Stimulated activated CD4-positive, alpha-beta T cell treated with anti-CD3 and anti-CD28 coated beads, Interleukin-1b, Interleukin-23, amount 100 ng/mL, for 24 hours (primary cell): ENCODE data around the gene ZBTB46.
A peak's percentile ranks its signal among the peaks of the same experiment; 100 is the strongest.
"Not testable (repeated sequence)": the region's sequence is repeated elsewhere in the genome, so short reads cannot be mapped to it uniquely, and the experiment has no call there.

Experiments used
- DNase-seq, 4 experiments: peaks; one replicate each; pipeline ENCODE4 v3.0.0-alpha.2; 2020; ENCODE audit warnings: low read depth in 4 of 4, low spot score in 1 of 4

The ZBTB46 gene

GRCh38 chr20:63789836-63790571 lies 41.1 kb downstream of the ZBTB46 start:
- DNase-seq, result no peak

DNA sequence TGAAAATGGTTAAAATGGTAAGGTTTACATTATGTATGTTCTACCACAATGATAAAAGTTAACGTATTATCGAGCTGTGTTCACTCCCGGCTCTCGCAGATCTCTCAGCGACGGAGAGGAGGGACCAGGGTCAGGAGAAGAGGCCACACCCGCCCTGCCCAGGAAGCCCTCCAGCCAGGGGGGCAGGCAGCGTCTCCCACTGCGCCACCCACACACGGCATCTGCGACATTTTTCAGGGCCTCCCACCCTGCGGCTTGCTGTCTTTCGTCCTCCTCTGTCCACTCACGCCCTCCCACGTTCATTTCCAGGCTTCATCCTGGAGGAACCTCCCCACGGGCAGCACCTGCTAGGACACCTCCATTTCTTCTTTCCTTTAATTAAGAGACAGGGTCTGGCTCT lies 43.3 kb downstream of the ZBTB46 start:
- DNase-seq, result no peak

GRCh38 chr20:63787302-63787701 lies 43.8 kb downstream of the ZBTB46 start:
- no peak for DNase-seq

DNA sequence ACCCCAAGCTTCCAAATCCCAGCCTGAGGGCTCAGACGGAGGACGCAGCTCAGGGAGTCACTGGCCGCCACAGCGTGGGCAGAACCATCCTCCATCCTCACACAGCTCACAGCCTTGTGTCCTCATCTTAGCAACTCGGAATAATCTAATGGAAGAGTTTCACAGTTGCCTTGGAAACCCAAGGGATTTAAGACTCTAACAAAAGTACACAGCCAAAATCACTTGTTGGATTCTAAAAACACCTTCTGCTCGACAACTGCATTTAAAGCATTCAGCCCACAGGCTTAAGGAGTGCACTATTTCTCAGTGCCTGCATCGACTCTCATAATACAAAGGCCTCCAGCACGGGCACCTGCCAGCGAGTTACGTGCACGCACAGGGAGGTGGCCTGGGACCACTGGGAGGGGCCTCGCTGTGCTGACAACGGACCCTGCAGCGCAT lies 45.4 kb downstream of the ZBTB46 start:
- no peak for DNase-seq

DNA sequence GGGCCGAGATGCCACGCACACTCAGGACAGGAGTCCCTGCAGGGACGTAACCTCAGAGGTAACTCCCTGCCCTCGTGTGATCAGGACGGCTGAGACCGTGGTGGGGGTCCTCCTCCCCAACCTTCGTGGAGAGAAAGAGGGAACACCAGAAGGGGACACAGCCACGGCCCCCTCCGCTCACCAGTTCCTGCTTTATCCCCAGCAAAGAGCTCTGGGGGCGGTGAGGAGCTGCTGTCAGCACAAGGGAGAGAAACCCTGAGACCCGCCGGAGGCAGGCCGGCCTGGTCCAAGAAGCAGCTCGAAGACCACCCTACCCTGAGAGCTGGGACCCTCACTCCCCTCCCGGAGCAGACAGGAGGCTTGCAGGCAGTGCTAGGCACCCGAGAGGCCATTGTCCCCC lies 47.1 kb downstream of the ZBTB46 start:
- no peak for DNase-seq

DNA sequence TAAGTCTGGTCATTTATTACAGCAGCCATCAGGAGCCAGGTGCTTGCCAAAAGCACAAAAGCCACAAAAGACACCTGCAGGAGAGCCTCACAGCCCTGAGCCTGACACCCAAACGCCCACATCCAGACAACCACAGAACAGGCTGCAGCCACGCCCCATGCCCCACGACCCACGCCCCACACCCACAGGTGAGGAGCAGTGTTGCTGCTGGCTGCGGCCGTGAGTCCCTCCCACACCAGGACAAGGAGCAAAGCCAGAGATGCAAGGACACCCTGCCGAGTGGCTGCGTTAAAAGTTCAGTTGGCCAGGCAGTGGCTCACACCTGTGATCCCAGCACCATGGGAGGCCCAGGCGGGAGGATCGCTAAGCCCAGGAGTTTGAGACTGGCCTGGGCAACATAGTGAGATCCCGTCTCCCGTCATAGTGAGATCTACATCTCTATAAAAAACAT lies 48.5 kb downstream of the ZBTB46 start:
- no peak for DNase-seq

DNA sequence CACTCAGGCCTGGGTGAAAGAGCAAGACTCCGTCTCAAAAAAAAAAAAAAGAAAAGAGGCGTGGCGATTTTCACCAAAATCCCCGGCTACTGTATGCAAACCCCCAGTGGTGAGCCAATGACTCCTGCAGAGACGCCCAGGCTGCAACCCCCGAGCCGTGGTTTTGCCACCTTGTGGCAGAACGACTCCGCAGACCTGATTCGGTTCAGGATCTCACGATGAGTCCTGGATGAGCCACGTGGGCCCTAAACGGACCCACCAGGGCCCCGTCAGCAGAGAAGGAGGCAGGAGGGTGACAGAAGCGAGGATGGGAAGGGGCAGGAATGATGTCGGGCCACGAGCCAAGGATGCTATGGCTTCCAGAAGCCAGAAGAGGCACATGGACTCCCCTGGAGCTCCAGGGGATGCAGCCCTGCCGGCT lies 49.0 kb downstream of the ZBTB46 start:
- peak in 1 of 4 experiments; percentile 14 for DNase-seq

DNA sequence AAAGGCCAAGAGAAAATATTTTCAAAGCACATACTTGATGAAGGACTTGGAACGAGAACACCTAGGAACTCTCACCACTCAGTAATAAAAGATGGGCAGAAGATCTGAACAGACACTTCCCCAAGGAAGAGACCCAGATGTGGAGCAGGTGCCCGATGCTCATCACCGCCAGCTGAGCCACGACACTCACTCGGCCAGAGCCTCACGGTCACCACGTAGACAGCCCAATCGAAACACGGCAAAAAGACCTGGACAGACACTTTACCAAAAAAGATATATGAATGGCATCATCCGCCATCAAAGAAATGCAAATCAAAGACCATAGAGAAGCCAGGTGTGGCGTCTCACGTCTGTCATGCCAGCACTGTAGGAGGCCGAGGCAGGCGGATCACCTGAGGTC lies 49.9 kb downstream of the ZBTB46 start:
- DNase-seq, result no peak

GRCh38 chr20:63778857-63779256 lies 52.2 kb downstream of the ZBTB46 start:
- DNase-seq, result no peak

DNA sequence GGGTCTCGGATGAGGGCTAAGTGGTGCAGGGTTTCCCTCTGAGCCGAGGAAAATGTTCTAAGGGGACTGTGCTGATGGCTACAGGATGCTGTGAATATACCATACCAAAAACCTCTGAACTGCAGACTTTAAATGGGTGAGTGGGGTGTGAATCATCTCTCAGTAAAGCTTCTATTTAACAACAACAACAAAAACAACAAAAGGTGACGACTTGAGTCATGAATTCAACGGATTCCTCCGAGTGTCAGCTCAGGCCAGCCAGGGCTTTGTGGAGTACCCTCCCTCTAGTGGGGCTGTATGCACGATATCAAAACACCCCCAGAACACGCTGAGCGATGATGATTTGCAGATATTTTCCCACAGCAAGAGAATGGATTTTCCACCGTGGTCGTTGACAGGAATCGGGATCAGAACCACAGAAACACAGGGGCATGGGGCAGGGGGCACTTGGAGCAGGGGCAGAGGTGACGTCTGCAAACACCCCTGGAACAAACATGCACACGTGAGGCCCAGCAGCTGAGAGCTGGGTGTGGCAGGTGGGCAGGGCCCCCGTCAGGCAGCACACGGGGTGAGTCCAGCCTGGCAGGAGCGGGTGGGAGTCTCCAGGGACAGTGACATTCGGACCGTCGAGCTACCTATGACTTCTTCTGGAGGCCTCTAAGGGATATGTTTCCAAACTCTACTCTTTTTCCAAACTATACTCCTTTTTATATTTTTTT lies 52.9 kb downstream of the ZBTB46 start:
- no peak for DNase-seq

- no peak for DNase-seq
These were observed 53.5 kb downstream of the ZBTB46 start for GRCh38 chr20:63777614-63778013.

GRCh38 chr20:63776875-63777274 lies 54.2 kb downstream of the ZBTB46 start:
- DNase-seq, result not testable (repeated sequence)

DNA sequence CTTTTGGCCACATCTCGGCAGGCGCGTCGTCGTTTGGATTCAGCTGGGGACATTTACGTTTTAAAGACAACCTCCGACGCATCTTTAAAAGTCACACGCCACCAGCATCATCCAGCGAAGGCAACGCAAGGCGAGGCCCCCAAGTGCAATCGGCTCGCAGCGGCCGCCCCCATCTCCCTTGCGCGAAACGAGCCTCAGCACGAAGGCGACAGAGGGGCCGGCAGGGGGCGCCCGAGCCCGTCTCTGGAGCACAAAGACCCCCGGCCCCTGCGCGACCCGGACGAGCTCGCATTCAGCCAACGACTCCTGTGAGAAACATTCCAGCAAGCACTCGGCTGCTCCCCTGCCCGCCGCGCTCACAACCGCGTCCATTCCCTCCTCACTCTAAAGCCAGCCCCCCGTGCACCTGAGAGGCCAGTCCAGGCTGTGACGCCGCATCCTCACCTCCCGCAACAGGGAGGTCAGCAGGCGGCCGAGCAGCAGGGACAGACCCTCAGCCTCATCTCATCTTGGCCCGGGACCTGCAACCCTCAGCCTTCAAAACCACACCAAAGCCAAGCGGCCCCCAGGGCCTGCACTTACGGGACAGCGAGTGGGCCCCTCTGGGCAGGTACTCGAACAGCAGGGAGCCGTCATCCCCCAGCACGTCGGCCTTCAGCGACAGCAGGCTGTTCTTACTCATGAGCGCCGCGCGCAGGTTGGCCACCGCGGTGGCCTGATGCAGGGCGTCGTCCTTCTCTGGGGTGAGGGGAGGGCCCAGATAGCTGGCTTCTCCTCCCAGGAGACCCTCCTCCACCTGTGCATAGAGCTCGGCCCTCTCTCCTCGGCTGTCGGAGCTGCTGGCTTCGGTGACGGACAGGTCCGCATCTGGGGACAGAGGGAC lies 55.7 kb downstream of the ZBTB46 start:
- no peak for DNase-seq

DNA sequence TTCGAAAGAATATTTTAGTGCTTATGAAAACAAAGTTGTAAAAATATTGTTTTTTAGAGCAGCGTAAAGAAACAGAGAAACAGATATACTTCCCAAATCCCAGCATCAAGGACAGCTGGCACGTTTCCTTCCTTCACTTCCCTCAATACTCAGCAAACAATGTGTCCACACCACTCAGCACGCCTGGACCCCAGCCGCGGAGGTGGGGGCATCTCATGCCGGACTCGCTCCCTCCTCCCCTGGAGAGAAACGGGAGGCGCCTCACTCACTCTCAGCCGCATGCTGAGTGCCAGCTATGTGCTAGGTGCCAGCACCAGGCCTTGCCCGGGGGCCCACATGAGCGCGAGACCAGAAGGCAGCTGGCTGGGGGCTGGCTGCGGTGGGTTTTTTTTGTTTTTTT lies 56.8 kb downstream of the ZBTB46 start:
- no peak for DNase-seq

DNA sequence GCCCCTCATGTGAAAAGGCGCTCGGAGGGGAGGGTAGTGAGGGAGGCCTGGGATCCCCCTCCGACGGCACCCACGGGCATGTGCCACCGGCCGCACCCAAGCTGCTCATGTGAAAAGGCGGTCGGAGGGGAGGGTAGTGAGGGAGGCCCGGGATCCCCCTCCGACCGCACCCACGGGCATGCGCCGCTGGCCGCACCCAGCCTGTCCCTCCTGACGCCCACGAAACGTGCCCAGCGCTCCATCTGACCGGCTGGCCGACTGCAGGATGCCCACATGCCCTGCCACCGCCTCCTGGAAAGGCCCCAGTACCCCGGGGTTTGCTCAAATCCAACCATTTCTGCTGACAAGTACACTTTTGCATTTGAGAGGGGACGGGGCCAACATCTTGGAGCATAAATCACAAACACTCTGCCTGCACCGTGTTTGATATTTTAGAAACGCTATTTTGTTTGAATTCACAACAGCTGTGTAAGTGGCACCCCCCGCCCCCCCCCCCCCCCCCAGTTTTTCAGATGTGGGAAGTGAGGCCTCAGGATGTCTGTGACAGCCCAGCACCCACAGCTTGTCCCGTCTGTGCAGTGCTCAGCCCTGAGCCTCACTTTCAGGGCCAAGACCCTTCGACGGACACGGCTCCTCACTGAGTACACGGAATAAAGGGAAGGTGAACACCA lies 57.4 kb downstream of the ZBTB46 start:
- no peak for DNase-seq

- DNase-seq, result no peak
These were observed 58.1 kb downstream of the ZBTB46 start for GRCh38 chr20:63772781-63773518.

GRCh38 chr20:63771046-63771707 lies 59.9 kb downstream of the ZBTB46 start:
- DNase-seq, result no peak

- no peak for DNase-seq
These were observed 61.1 kb downstream of the ZBTB46 start for GRCh38 chr20:63769891-63770474.
